Activated T-cell treated with anti-CD3 and anti-CD28 coated beads, Interleukin-2, amount 50 U/mL, for 4 hours (primary cell): ENCODE data around the gene TDRD1. TPM values are rescaled to one million over a fixed set of nuclear protein-coding genes. Genes with fewer than 3 reads are reported as not detected.
"Not testable (repeated sequence)": the region's sequence is repeated elsewhere in the genome, so short reads cannot be mapped to it uniquely, and the experiment has no call there.

Experiments
- ATAC-seq, 2 donors: fragments of 200-7000 bp; cut with Tn5 transposase; one replicate each; pipeline ENCODE4 v1.10.0; 2021
- DNase-seq: peaks from one replicate; pipeline ENCODE4 v3.0.0-alpha.2; 2020
- H3K27me3 Mint-ChIP-seq: one replicate; pipeline ENCODE4 v1.8.0; 2021; ENCODE audit warnings: low read depth, mixed read lengths
- H3K36me3 Mint-ChIP-seq: one replicate; pipeline ENCODE4 v1.8.0; 2022; ENCODE audit warnings: mixed read lengths; ENCODE audit not compliant: insufficient read depth
- H3K4me1 Mint-ChIP-seq: one replicate; pipeline ENCODE4 v1.8.0; 2021; ENCODE audit warnings: low read depth, mixed read lengths
- H3K4me3 Mint-ChIP-seq: one replicate; pipeline ENCODE4 v1.8.0; 2021; ENCODE audit warnings: mild to moderate bottlenecking, moderate library complexity, mixed read lengths
- H3K9me3 Mint-ChIP-seq: one replicate; pipeline ENCODE4 v1.8.0; 2021; ENCODE audit warnings: mixed read lengths
- total RNA-seq, 3 donors: library from RNA; stranded (reverse); gene quantifications; one replicate each; pipeline ENCODE4 v1.2.1, GENCODE V29; 2021

TDRD1 gene, protein sequence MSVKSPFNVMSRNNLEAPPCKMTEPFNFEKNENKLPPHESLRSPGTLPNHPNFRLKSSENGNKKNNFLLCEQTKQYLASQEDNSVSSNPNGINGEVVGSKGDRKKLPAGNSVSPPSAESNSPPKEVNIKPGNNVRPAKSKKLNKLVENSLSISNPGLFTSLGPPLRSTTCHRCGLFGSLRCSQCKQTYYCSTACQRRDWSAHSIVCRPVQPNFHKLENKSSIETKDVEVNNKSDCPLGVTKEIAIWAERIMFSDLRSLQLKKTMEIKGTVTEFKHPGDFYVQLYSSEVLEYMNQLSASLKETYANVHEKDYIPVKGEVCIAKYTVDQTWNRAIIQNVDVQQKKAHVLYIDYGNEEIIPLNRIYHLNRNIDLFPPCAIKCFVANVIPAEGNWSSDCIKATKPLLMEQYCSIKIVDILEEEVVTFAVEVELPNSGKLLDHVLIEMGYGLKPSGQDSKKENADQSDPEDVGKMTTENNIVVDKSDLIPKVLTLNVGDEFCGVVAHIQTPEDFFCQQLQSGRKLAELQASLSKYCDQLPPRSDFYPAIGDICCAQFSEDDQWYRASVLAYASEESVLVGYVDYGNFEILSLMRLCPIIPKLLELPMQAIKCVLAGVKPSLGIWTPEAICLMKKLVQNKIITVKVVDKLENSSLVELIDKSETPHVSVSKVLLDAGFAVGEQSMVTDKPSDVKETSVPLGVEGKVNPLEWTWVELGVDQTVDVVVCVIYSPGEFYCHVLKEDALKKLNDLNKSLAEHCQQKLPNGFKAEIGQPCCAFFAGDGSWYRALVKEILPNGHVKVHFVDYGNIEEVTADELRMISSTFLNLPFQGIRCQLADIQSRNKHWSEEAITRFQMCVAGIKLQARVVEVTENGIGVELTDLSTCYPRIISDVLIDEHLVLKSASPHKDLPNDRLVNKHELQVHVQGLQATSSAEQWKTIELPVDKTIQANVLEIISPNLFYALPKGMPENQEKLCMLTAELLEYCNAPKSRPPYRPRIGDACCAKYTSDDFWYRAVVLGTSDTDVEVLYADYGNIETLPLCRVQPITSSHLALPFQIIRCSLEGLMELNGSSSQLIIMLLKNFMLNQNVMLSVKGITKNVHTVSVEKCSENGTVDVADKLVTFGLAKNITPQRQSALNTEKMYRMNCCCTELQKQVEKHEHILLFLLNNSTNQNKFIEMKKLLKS
- 1 to 10 TPM in 1 of 3 donors, under 1 TPM in 2; 0.48 to 2.2 (median 0.63) TPM for total RNA-seq

DNA sequence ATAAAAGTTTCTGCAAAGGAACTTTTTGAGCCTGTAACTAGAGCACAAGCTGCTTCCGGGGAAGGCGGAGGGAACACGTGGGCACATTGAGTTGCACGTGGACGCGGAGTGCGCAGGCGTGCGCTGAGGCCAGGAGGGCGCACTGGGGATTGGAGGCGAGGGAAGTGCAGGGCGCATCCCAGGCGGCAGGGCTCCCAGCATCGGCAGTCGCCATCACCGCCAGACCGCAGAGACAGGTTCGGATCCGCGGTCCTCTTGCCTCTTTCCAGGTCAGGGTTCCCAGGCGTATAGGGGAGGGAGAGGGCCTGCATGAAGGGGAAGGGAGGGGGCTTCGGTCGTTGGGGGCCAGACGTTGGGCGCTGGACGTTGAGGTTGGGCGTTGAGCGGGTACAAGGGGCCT is at the start of gene TDRD1:
Gene TDRD1, plus strand, starts transcription at position 206 of the 400 bp plus-strand sequence. CDS start 8,479 bp downstream, outside the sequence.
- no peak for ATAC-seq
- no peaks in the 10 kb centered on the region for H3K27me3 Mint-ChIP-seq
- H3K4me1 Mint-ChIP-seq = peaks cover 14% of the 10 kb centered on the region
- no peak for DNase-seq
- no peaks in the 10 kb centered on the region for H3K9me3 Mint-ChIP-seq
- H3K4me3 Mint-ChIP-seq = no peak within 1 kb of the TSS
- no peaks in the 10 kb centered on the region for H3K36me3 Mint-ChIP-seq

DNA sequence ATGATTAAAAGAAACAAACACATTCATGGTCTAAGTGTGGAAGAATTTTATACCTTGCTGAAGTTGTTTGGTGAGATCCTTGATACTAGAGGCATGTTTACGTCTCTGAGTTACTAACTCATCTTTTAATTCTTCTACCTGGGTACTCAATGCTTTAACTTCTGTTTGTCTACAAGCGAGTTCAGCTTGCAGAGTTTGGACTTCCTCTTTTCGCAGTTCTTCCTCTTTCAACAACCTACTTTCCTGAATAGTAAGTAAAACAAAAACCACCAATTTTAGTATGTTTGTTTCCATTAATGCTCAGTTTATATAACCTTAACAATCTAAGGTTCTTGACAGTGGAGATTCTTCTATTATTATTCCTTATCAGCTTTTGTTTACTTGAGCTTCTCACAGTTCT is 48.1 kb upstream of the TDRD1 start:
- DNase-seq = no peak
- no peaks in the 10 kb centered on the region for H3K27me3 Mint-ChIP-seq
- ATAC-seq = no peak
- no peaks in the 10 kb centered on the region for H3K9me3 Mint-ChIP-seq
- H3K4me3 Mint-ChIP-seq = no peak overlapping the region
- H3K36me3 Mint-ChIP-seq = peaks cover 49% of the 10 kb centered on the region
- no peaks in the 10 kb centered on the region for H3K4me1 Mint-ChIP-seq

DNA sequence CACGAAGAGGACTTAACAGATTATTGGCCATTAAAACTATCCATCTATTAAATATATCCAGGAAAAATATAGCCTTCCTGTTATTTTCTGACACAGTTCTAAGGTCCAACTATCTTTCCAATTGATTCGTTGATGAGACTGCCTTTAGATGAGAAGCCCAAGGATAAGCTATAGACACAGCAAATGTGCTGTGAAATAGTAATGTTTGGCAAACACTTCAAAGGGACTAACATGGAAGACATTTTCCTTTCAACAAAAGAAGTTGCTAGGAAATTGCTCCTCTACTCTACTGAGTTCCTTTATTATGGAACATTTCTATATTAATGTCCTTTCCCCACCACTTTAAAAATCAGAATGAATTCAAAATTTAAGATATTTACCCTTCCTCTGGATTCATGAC is 43.7 kb upstream of the TDRD1 start:
- H3K4me1 Mint-ChIP-seq = no peaks in the 10 kb centered on the region
- no peaks in the 10 kb centered on the region for H3K27me3 Mint-ChIP-seq
- no peaks in the 10 kb centered on the region for H3K9me3 Mint-ChIP-seq
- no peak for DNase-seq
- peaks cover 55% of the 10 kb centered on the region for H3K36me3 Mint-ChIP-seq
- no peak overlapping the region for H3K4me3 Mint-ChIP-seq
- ATAC-seq = no peak

DNA sequence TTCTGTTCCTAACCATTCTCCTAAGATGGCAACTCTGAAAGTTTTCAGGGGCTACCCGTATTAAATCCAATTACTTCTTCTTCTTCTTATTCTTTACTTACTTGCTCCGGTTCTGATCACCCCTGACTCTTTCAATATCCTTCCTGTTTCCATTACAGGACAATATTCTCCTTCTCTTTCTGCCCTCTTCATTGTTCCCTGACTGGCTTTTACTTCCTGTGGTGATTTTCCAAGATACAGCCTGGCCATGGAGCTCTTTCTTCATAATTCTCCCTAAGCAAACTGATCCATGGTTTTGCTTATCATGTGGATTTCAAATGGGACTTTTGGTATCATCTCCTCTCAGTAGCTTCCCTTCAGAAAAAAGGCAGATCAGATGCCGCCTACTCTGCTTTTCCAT is 40.6 kb upstream of the TDRD1 start:
- no peaks in the 10 kb centered on the region for H3K27me3 Mint-ChIP-seq
- DNase-seq (no peak), ATAC-seq (no peak)
- peaks cover 58% of the 10 kb centered on the region for H3K36me3 Mint-ChIP-seq
- no peaks in the 10 kb centered on the region for H3K9me3 Mint-ChIP-seq
- no peaks in the 10 kb centered on the region for H3K4me1 Mint-ChIP-seq
- no peak overlapping the region for H3K4me3 Mint-ChIP-seq

DNA sequence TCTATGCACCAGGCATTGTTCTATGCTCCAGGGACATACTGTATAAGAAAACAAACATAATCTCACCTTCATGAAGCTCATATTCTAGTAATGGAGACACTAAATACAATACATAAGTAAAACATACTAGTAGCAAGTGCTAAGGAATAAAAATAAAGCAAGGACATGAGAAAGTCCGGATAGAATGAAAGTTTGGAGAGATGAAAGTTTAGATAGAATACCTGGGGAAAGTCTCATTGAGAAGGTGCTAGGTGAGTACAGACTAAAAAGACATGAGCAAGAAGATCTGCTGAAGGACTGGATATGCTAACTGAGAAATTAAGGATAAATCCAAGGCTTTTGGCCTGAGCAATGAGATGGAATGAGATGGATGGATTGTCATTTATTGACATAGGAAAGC is 39.1 kb upstream of the TDRD1 start:
- ATAC-seq (no peak), DNase-seq (no peak)
- H3K9me3 Mint-ChIP-seq = no peaks in the 10 kb centered on the region
- H3K36me3 Mint-ChIP-seq = peaks cover 55% of the 10 kb centered on the region
- H3K4me3 Mint-ChIP-seq = no peak overlapping the region
- no peaks in the 10 kb centered on the region for H3K4me1 Mint-ChIP-seq
- no peaks in the 10 kb centered on the region for H3K27me3 Mint-ChIP-seq

DNA sequence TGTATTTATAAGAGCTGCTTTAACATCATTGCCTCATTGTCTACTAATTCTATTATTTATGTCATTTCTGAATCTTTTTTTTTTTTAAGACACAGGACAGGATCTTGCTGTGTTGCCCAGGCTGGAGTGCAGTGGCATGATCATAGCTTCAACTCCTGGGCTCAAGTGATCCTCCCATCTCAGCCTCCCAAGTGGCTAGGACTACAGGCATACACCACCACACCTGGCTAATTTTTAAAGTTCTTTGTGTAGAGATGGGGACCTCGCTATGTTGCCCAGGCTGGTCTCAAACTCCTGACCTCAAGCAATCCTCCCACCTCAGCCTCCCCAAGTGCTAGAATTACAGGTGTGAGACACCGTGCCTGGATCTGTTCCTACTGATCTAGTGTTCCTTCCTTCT is 38.3 kb upstream of the TDRD1 start:
- ATAC-seq, H3K4me3 Mint-ChIP-seq, DNase-seq, H3K27me3 Mint-ChIP-seq, H3K9me3 Mint-ChIP-seq, H3K4me1 Mint-ChIP-seq: not testable (repeated sequence)
- H3K36me3 Mint-ChIP-seq = peaks cover 56% of the 10 kb centered on the region

DNA sequence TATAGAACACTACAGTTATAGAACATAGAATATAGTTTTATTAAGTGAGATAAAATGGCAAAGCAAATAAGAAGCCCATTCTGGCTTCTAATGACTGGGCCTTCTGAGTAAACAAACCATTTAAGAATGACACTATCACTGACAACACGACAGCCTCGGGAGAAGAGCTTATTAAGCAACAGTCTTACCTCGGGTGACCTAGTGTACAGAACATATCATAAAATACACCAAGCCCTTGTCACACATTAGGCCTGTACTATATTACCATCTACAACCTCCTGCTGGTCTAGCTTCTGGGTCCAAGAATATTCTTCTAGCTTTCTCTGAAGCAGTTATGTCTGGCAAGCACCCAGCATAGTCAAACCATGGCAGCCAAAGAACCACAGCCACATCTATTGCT is 37.1 kb upstream of the TDRD1 start:
- no peak for DNase-seq
- Mint-ChIP-seq H3K36me3 (peaks cover 56% of the 10 kb centered on the region), H3K27me3 (no peaks in the 10 kb centered on the region), H3K4me3 (no peak overlapping the region), H3K4me1 (no peaks in the 10 kb centered on the region), H3K9me3 (no peaks in the 10 kb centered on the region)
- no peak for ATAC-seq

DNA sequence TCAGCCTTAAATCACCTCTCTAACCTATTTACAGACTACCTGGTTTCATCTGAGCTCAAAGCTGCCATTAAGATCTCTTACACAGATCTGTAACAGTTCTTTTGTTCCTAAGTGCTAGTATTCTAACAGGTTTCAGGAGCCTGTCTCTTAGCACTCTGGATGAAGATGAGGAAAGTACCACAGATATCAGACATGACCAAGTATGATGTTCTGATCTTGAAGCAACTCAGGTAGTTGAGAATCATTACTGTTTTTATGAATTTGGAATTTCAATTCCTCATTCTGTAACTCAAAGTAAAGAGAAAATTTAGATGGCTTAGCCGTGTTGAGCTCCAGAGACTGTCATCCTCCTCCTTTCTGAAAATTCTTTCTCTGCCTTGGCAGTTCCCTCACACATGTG is 36.0 kb upstream of the TDRD1 start:
- Mint-ChIP-seq H3K4me3 (no peak overlapping the region), H3K36me3 (peaks cover 62% of the 10 kb centered on the region), H3K9me3 (no peaks in the 10 kb centered on the region), H3K27me3 (no peaks in the 10 kb centered on the region), H3K4me1 (no peaks in the 10 kb centered on the region)
- no peak for ATAC-seq
- no peak for DNase-seq

DNA sequence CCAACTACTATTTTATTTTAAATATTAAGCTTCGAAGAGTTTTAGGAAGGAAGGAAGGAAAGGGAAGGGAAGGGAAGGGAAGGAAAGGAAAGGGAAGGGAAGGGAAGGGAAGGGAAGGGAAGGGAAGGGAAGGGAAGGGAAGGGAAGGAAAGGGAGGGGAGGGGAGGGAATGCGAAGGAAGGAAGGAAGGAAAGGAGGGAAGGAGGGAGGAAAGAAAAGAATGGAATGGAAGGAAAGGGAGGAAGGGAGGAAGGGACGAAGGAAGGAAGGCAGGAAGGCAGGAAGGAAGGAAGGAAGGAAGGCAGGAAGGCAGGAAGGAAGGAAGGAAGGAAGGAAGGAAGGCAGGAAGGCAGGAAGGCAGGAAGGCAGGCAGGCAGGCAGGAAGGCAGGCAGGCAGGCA is 29.7 kb upstream of the TDRD1 start:
- DNase-seq, H3K27me3 Mint-ChIP-seq, H3K9me3 Mint-ChIP-seq, H3K4me1 Mint-ChIP-seq, H3K4me3 Mint-ChIP-seq, ATAC-seq: not testable (repeated sequence)
- H3K36me3 Mint-ChIP-seq = peaks cover 63% of the 10 kb centered on the region

DNA sequence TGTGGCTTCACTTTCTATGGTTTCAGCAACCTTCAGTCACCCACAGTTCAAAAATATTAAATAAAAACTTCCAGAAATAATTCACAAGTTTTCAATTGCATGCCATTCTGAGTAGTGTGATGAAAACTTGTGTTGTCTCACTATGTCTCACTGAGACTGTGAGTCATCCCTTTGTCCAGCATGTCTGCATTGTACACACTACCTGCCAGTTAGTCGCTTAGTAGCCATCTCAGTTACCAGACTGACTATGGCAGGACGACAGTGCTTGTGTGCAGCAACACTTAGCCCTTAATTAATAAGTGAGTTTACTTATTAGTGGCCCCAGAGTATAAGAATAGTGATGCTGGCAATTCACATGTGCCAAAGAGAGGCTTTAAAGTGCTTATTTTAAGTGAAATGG is 27.7 kb upstream of the TDRD1 start:
- no peak for DNase-seq
- Mint-ChIP-seq H3K4me1 (peaks cover 2% of the 10 kb centered on the region), H3K36me3 (peaks cover 58% of the 10 kb centered on the region), H3K4me3 (no peak overlapping the region), H3K9me3 (no peaks in the 10 kb centered on the region), H3K27me3 (no peaks in the 10 kb centered on the region)
- ATAC-seq = no peak

DNA sequence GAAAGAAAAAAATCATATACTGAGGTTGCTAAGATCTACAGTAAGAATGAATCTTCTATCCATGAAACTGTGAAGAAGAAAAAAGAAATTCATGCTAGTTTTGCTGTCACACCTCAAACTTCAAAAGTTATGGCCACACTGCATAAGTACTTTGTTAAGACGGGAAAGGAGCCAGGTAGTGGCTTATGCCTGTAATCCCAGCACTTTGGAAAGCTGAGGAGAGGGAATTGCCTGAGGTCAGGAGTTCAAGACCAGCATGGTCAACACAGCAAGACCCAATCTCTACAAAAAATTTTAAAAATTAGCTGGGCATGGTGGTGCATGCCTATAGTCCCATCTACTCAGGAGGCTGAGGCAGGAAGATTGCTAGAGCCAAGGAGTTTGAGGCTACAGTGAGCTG is 27.3 kb upstream of the TDRD1 start:
- Mint-ChIP-seq H3K9me3 (no peaks in the 10 kb centered on the region), H3K36me3 (peaks cover 58% of the 10 kb centered on the region), H3K4me3 (no peak overlapping the region), H3K4me1 (peaks cover 2% of the 10 kb centered on the region), H3K27me3 (no peaks in the 10 kb centered on the region)
- DNase-seq (no peak), ATAC-seq (no peak)

DNA sequence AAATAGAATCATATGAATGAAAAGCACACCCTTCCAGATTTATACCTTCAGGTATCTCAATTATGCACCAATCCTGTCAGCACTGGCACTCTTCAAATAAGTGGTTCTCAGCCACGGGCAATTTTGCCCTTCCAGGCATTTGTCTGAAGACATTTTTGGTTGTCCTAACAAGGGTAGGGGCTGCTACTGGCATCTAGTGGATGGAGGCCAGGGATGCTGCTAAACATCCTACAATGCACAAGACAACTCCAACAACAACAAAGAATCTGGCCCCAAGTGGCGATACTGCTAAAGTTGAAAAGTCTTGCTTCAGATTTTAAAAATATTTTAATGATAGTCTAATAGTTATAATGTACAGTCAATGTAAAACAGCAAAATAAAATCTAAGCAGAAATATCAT is 21.2 kb upstream of the TDRD1 start:
- Mint-ChIP-seq H3K27me3 (no peaks in the 10 kb centered on the region), H3K4me3 (no peak overlapping the region), H3K9me3 (no peaks in the 10 kb centered on the region), H3K4me1 (peaks cover 14% of the 10 kb centered on the region), H3K36me3 (peaks cover 21% of the 10 kb centered on the region)
- no peak for DNase-seq
- no peak for ATAC-seq

DNA sequence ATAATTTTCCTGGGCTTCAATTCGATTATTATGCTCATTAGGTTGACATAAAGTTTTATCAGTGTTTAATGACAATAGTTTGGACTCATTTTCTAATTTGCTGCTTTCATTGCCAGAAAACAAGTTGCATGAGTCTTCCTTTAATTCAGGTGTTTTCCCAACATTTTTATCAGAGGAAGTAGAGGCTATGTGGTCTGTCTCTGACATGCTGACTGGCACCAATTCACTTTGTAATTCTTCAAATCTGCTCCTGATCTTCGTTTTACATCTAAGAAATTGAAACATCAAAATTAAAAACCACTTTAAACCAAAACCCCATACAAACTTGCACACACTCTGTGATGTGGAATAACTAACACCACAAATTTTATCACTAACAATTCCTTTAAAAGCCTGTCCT is 16.1 kb upstream of the TDRD1 start:
- H3K27me3 Mint-ChIP-seq = no peaks in the 10 kb centered on the region
- peaks cover 41% of the 10 kb centered on the region for H3K4me1 Mint-ChIP-seq
- ATAC-seq (no peak), DNase-seq (no peak)
- no peaks in the 10 kb centered on the region for H3K9me3 Mint-ChIP-seq
- H3K36me3 Mint-ChIP-seq = peaks cover 25% of the 10 kb centered on the region
- no peak overlapping the region for H3K4me3 Mint-ChIP-seq

DNA sequence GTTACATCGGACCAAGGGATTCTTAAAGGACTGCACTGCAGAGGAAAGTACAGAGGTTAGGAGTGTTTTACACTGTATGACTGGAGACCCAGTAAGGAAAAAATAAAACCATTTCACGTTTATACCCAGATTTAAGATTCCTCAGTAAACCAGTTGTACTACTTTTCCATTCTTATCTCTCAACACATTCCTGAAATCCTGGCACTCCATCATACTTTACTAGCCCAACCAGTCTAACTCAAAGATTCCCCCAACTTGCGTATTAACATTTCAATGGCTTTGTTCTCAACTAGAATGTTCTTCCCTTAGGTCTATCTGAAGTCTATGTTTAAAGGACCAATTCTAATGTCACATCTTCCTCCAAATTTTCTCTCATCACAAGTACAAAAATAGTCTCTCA is 13.1 kb upstream of the TDRD1 start:
- H3K27me3 Mint-ChIP-seq = no peaks in the 10 kb centered on the region
- no peak for ATAC-seq
- H3K9me3 Mint-ChIP-seq = peaks cover 7% of the 10 kb centered on the region
- no peak for DNase-seq
- H3K36me3 Mint-ChIP-seq = peaks cover 32% of the 10 kb centered on the region
- H3K4me1 Mint-ChIP-seq = peaks cover 48% of the 10 kb centered on the region
- H3K4me3 Mint-ChIP-seq = no peak overlapping the region
